HL-60 (cell line): ENCODE measurements around the gene PSMD2.

ENCODE experiments used
- DNase-seq, 2 experiments: peaks; one replicate each; pipeline ENCODE4 v3.0.0-alpha.2; 2010 to 2020; ENCODE audit warnings: low read depth in 1 of 2, low spot score in 1 of 2
- H3K27ac ChIP-seq: fragments of 250-450 bp; sonication (Bioruptor Pico); replicated peaks from 2 replicates; pipeline ENCODE4 v1.5.1; 2020; ENCODE audit warnings: mild to moderate bottlenecking, moderate library complexity
- H3K27me3 ChIP-seq: fragments of 250-450 bp; sonication (Bioruptor Pico); 2 replicates; pipeline ENCODE4 v1.5.1; 2021; ENCODE audit warnings: mild to moderate bottlenecking, moderate library complexity; ENCODE audit not compliant: insufficient read depth, poor library complexity, severe bottlenecking
- H3K4me3 ChIP-seq: replicated peaks from 2 replicates; pipeline ENCODE4 v1.5.1; 2011; ENCODE audit warnings: mild to moderate bottlenecking, control low read depth, low read length; ENCODE audit not compliant: insufficient read depth
- CTCF ChIP-seq: IDR thresholded peaks from one replicate; pipeline ENCODE4 v1.5.1; 2011; ENCODE audit warnings: low read length, control low read depth, inconsistent platforms; ENCODE audit not compliant: insufficient read depth
- GABPA ChIP-seq: IDR thresholded peaks from 2 replicates; pipeline ENCODE4 v1.6.1; 2012; ENCODE audit warnings: low read depth
- POLR2AphosphoS5 ChIP-seq: IDR thresholded peaks from 2 replicates; pipeline ENCODE4 v1.6.1; 2012; ENCODE audit warnings: low read depth
- REST ChIP-seq: IDR thresholded peaks from 2 replicates; pipeline ENCODE4 v1.6.1; 2012; ENCODE audit warnings: low read depth; ENCODE audit not compliant: insufficient replicate concordance
- SPI1 ChIP-seq: IDR thresholded peaks from 2 replicates; pipeline ENCODE4 v1.6.1; 2012; ENCODE audit warnings: low read depth, mild to moderate bottlenecking, borderline replicate concordance

The PSMD2 gene

GRCh38 chr3:184323696-184324095, 24.7 kb downstream of the PSMD2 start:
- DNase-seq = no peak
- no peak overlapping the region for H3K27ac ChIP-seq
- TF ChIP-seq POLR2AphosphoS5 (no peak), GABPA (no peak), REST (no peak), CTCF (no peak), SPI1 (no peak)

GRCh38 chr3:184325269-184325668, 26.2 kb downstream of the PSMD2 start:
- Histone ChIP-seq H3K27ac (no peak overlapping the region), H3K4me3 (no peak overlapping the region), H3K27me3 (no peaks in the 10 kb centered on the region)
- DNase-seq = no peak
- TF ChIP-seq SPI1 (no peak), REST (no peak), CTCF (no peak), POLR2AphosphoS5 (no peak; the same call in 1 of the 2 replicates), GABPA (no peak)

More at GRCh38 chr3:184323696-184324095, 24.7 kb downstream of the PSMD2 start:
- no peaks in the 10 kb centered on the region for H3K27me3 ChIP-seq
- no peak overlapping the region for H3K4me3 ChIP-seq

- H3K27ac ChIP-seq = no peak overlapping the region
- no peak for DNase-seq
- H3K4me3 ChIP-seq = no peak overlapping the region
- no peaks in the 10 kb centered on the region for H3K27me3 ChIP-seq
- TF ChIP-seq SPI1 (no peak), GABPA (no peak), REST (no peak), CTCF (no peak), POLR2AphosphoS5 (no peak)
Observed at GRCh38 chr3:184325715-184326369, 26.8 kb downstream of the PSMD2 start.
